Measurements from ENCODE around the gene HAUS1.
A peak's percentile ranks its signal among the peaks of the same experiment; 100 is the strongest.

Gene HAUS1

DNA sequence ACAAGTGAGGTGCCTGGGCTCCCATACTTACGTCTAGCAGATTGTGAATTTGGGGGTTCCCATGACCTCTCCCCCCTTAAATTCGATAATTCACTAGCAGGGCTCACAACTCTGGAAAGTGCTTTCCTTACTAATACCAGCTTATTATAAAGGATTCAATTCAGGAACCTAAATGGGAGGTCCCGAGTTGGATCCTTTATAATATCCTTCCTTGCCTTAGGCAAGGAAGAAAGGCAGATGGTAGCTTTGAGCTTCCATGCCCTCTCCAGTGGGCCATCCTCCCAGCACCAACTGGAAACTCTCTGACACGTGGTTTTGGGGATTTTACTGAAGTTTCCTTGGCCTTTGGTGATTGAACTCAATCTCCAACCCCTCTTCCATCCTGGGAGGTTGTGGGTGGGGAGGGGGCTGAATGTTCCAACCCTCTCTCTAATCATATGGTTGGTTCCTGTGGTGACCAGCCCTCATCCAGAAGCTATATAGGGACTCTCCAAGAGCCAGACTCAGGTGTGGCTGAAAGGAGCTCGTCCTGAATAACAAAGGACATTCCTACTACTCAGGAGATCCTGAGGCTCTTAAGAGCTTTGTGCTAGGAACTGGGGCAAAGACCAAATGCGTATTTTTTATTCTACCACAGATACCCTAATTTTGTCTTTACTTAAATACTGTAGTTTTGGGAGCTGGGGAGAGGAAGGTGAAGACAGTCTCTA, 62.2 kb downstream of the HAUS1 start:
- no peak overlapping the region for H3K27ac ChIP-seq
- TF ChIP-seq, protein P1, sequence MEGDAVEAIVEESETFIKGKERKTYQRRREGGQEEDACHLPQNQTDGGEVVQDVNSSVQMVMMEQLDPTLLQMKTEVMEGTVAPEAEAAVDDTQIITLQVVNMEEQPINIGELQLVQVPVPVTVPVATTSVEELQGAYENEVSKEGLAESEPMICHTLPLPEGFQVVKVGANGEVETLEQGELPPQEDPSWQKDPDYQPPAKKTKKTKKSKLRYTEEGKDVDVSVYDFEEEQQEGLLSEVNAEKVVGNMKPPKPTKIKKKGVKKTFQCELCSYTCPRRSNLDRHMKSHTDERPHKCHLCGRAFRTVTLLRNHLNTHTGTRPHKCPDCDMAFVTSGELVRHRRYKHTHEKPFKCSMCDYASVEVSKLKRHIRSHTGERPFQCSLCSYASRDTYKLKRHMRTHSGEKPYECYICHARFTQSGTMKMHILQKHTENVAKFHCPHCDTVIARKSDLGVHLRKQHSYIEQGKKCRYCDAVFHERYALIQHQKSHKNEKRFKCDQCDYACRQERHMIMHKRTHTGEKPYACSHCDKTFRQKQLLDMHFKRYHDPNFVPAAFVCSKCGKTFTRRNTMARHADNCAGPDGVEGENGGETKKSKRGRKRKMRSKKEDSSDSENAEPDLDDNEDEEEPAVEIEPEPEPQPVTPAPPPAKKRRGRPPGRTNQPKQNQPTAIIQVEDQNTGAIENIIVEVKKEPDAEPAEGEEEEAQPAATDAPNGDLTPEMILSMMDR (conservative IDR thresholded peaks at IDR 0.05; ENCODE audit: low read depth) = no peak
- ChIA-PET CTCF (interaction anchor here (0.6 kb wide), 1 partner anchor 478 kb away, joined by 3 read pairs; no protein-coding TSS in a partner anchor), POLR2A (ENCODE audit: low non-redundant PET) (no interaction called here)
- DNase-seq (ENCODE audit: low spot score) = no peak

DNA sequence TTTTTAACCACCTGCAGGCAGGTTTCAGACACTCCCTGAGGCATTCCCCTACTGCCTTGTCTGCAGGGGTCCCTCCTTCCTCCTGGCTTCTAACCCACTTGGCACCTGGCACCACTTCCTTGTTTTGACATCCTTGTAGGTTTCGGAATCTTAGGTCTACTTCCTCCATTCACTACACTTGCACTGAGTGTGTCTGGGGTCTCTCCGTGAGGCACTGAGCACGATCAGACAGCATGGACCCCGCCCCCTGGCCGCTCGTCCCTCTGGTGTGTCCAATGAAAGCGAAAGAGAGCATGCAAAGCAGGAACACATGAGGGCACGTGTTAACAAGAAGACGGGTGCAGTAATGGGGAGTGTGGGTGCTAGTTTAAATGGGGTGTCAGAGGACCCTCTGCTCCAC, 63.8 kb downstream of the HAUS1 start:
- DNase-seq (ENCODE audit: low spot score) = no peak
- TF ChIP-seq, protein P1 (conservative IDR thresholded peaks at IDR 0.05; ENCODE audit: low read depth) = no peak
- POLR2A ChIA-PET (ENCODE audit: low non-redundant PET) = no interaction called here
- CTCF ChIA-PET = no interaction called here
- H3K27ac ChIP-seq = no peak overlapping the region

DNA sequence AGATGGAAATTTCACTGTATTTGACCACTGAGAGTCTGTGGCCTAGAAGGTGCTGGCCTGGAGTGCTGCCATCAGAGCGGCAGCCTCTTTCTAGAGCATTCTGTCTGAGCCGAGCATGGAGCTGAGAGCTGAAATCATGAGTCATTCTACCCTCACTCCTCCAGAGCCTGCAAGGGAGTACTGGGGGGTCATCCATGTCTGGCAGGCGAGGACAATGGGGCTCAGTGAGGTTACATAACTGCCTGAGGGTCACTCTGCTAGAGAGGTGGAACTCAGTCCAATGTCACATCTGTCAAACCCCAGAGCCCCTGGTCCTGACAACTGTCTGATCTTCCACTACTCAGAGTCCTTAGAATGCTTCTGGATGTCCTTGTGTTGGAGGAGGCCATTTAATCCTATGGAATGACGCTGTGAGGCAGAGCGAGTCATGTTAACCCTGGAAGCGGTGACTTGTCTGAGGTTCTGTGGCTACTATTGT, 65.3 kb downstream of the HAUS1 start:
- TF ChIP-seq, protein P1 (conservative IDR thresholded peaks at IDR 0.05; ENCODE audit: low read depth) = no peak
- POLR2A ChIA-PET (ENCODE audit: low non-redundant PET) = no interaction called here
- DNase-seq (ENCODE audit: low spot score) = no peak
- CTCF ChIA-PET = no interaction called here
- peak overlapping the region; percentile 10; the same call in 1 of the 2 replicates for H3K27ac ChIP-seq

DNA sequence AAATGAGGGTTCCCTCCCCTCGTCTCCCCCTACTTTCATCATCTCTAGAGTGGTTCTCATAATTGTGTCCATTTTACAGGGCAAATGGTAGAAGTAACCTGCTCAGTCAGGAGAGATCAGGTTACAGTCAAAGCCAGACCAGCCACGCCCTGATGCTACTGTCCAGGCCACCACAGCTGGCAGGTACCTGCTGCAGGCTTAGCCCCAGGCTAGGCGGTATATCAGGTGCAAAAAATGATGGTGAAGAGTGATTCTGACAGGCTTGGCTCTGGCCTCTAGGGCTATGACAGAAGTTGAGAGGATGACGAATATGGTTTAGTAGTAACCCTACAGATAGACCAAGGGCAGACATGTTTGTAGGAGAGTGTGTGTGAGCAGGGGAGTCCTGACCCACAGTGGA, 67.1 kb downstream of the HAUS1 start:
- POLR2A ChIA-PET (ENCODE audit: low non-redundant PET) = no interaction called here
- TF ChIP-seq, protein P1 (conservative IDR thresholded peaks at IDR 0.05; ENCODE audit: low read depth) = no peak
- no peak for DNase-seq (ENCODE audit: low spot score)
- H3K27ac ChIP-seq = no peak overlapping the region
- CTCF ChIA-PET = interaction anchor here (0.5 to 0.6 kb wide), 2 partner anchors 79 to 105 kb away, joined by 3 to 5 read pairs; no protein-coding TSS in a partner anchor

DNA sequence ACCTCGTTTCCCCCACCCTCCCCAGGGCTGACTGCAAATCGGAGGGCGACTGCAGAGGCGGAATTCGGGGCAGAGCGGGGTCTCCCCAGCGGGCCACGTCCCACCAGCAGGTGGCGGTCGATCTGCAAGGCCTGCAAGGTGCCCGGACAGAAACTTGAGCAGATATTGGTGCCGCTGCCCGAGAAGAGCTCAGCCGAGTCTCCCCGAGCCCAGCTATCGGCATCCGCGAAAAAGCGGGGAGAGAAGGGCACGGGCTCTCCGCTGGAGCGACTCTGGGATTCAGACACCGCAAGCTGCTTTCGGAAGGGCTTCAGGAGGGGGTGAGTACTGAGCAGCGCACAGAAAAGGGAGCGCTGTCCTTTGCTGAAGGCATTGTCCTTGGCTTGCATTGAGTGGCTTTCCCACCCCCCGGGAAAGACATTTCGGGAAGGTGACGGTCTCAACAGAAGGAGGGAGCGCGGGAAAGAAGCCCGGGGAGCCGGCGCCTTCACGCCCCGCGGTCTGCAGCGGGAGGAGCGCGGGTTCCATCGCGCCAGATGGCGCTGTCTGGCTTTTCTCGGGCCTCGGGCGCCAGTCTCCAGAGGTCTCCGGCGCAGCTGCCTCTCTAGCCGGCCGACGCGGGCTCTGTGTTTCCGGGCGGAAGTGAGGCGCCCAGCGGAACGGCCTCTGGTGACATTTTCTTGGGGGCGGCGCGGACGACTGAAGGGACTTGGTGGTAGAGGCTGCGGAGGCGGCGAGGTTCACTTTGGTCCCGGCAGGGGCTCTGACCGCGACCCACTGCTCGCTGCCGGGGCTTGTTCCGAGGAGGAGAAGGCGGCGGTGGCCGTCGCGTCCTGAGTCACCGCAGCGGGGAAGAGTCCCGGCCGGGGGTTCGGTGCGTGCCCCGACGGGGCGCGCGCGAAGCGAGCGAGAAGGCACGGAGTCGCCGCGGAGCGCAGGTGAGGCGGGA, 69.5 kb downstream of the HAUS1 start:
- H3K27ac ChIP-seq = peak overlapping the region; percentile 96
- DNase-seq (ENCODE audit: low spot score) = peak; percentile 75
- TF ChIP-seq, protein P1 (conservative IDR thresholded peaks at IDR 0.05; ENCODE audit: low read depth) = peak; percentile 94
- POLR2A ChIA-PET (ENCODE audit: low non-redundant PET) = no interaction called here
- CTCF ChIA-PET = interaction anchor here (0.5 to 2.7 kb wide), 17 partner anchors 9 to 1723 kb away, joined by 3 to 15 read pairs (median 4); no protein-coding TSS in a partner anchor

DNA sequence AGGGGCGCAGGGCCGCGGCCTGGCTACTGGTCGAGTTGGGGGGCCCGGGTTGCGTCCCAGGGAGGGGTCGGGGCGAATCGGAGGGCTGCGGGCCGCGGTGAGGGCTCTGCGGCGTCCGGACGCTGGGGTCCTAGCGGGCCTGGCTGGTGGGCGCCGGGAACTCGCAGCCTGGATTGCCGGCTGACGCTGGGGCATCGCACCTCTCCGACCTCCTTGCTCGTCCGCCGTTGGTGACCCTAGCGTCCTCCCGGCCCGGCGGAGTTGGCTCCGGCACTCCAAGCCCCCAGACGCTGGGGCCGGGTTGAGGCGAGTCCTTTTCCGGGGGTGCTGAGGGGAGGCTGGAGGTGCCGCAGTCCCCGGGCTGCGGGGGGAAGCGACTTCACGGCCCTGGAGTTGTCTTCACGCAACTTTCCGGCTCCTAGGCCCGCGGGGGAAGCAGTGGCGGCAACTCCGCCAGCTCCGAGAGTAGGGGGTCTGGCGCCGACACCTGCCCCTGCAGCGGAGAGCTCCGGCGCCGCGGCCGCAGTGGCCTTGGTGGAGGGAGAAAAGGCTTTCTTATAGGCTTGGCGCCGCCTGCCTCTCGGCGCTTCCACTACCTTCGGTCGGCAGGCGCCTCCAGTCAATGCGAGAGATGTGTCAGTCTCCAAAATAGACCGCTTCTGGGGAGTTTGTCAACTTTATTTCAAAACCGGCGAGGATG, 70.3 kb downstream of the HAUS1 start:
- peak; percentile 32 for DNase-seq (ENCODE audit: low spot score)
- peak overlapping the region; percentile 96 for H3K27ac ChIP-seq
- TF ChIP-seq, protein P1 (conservative IDR thresholded peaks at IDR 0.05; ENCODE audit: low read depth) = no peak
- ChIA-PET POLR2A (ENCODE audit: low non-redundant PET) (no interaction called here), CTCF (interaction anchor here (0.6 to 2.7 kb wide), 7 partner anchors 9 to 66 kb away, joined by 3 to 15 read pairs (median 9); no protein-coding TSS in a partner anchor)

Measured in RWPE1 (cell line).